DND-41 (cell line): ENCODE data around the gene DIPK2A.

Experiments used
- CTCF ChIP-seq: IDR thresholded peaks from 2 replicates; pipeline ENCODE4 v1.5.1; 2012; ENCODE audit warnings: borderline replicate concordance, low read length, moderate library complexity, mild to moderate bottlenecking; ENCODE audit not compliant: poor library complexity, severe bottlenecking; ENCODE audit errors: extremely low read depth
- EZH2 ChIP-seq: IDR thresholded peaks from 3 replicates; pipeline ENCODE4 v1.6.1; 2012; ENCODE audit warnings: borderline replicate concordance, low read depth, mild to moderate bottlenecking, moderate library complexity, low read length, inconsistent platforms; ENCODE audit not compliant: severe bottlenecking

- TF ChIP-seq CTCF (no peak), EZH2 (no peak)
Measured at GRCh38 chr3:143935678-143936077, 35.9 kb upstream of the DIPK2A start.
